Fibroblast of lung (primary cell): ENCODE results near the gene TRIM37. TPM values are rescaled to one million over a fixed set of nuclear protein-coding genes. Genes with fewer than 3 reads are reported as not detected.

Source experiments
- DNase-seq, 2 donors: peaks; one replicate each; pipeline versions ENCODE4 v3.0.0 to v3.0.0-alpha.2; 2010; ENCODE audit warnings: low read depth in 2 of 2
- H2AFZ ChIP-seq: 2 replicates; pipeline ENCODE4 v1.5.1; 2012; ENCODE audit warnings: low read length, control low read depth, inconsistent platforms
- H3K27ac ChIP-seq: 2 replicates; pipeline ENCODE4 v1.5.1; 2011; ENCODE audit warnings: low read length, control low read depth; ENCODE audit not compliant: insufficient read depth
- H3K27me3 ChIP-seq: 2 replicates; pipeline ENCODE4 v1.5.1; 2011; ENCODE audit warnings: mild to moderate bottlenecking, low read length; ENCODE audit not compliant: control insufficient read depth, insufficient read depth
- H3K36me3 ChIP-seq: 2 replicates; pipeline ENCODE4 v1.5.1; 2011; ENCODE audit warnings: low read length; ENCODE audit not compliant: control insufficient read depth, insufficient read depth
- H3K4me1 ChIP-seq: 2 replicates; pipeline ENCODE4 v1.5.1; 2011; ENCODE audit warnings: low read length; ENCODE audit not compliant: control insufficient read depth, insufficient read depth; ENCODE audit errors: extremely low read depth
- H3K4me2 ChIP-seq: 2 replicates; pipeline ENCODE4 v1.5.1; 2011; ENCODE audit warnings: low read length, control low read depth; ENCODE audit not compliant: insufficient read depth; ENCODE audit errors: extremely low read depth
- H3K4me3 ChIP-seq, 4 experiments: fragments of 200-600 bp in 1 of 4; sonication (generic) in 1 of 4; replicated peaks in 1 of 4; 2 replicates each; pipeline ENCODE4 v1.5.1; 2011 to 2016; ENCODE audit warnings: low read length in 4 of 4, low read depth in 3 of 4, mild to moderate bottlenecking in 3 of 4, control low read depth in 2 of 4, inconsistent platforms in 1 of 4, mixed read lengths in 1 of 4; ENCODE audit not compliant: insufficient read depth in 1 of 4; ENCODE audit errors: control extremely low read depth in 1 of 4
- H3K79me2 ChIP-seq: 2 replicates; pipeline ENCODE4 v1.5.1; 2012; ENCODE audit warnings: mild to moderate bottlenecking, low read length, inconsistent platforms; ENCODE audit not compliant: control insufficient read depth, insufficient read depth
- H3K9ac ChIP-seq: 2 replicates; pipeline ENCODE4 v1.5.1; 2011; ENCODE audit warnings: mild to moderate bottlenecking, low read length, control low read depth; ENCODE audit not compliant: insufficient read depth
- H3K9me3 ChIP-seq: 2 replicates; pipeline ENCODE4 v1.5.1; 2012; ENCODE audit warnings: low read depth, low read length; ENCODE audit not compliant: control insufficient read depth, insufficient read depth
- H4K20me1 ChIP-seq: 2 replicates; pipeline ENCODE4 v1.5.1; 2011; ENCODE audit warnings: low read length; ENCODE audit not compliant: control insufficient read depth, insufficient read depth; ENCODE audit errors: extremely low read depth
- EZH2 ChIP-seq: IDR thresholded peaks from 2 replicates; pipeline ENCODE4 v1.5.1; 2012; ENCODE audit warnings: low read length, control low read depth, mild to moderate bottlenecking; ENCODE audit errors: missing control alignments
- polyA plus RNA-seq, 2 donors: library from polyadenylated mRNA; depleted of rRNA in 1 of 2; stranded (reverse) in 1 of 2; unstranded in 1 of 2; fragments of >200 nt; gene quantifications; 2 replicates each; pipeline ENCODE4 v1.2.1, GENCODE V29; 2011 to 2012; ENCODE audit warnings: missing spikeins in 1 of 2
- total RNA-seq: library from RNA; depleted of rRNA; stranded (reverse); fragments of >200 nt; gene quantifications from 2 replicates; pipeline ENCODE4 v1.2.1, GENCODE V29; 2014
- TF ChIP-seq, protein P1 (sequence below), 2 donors: IDR thresholded peaks in 1 of 2; conservative IDR thresholded peaks in 1 of 2; 1 replicate in 1 of 2; 2 replicates in 1 of 2; pipeline ENCODE4 v1.5.1; 2011 to 2012; ENCODE audit warnings: low read length in 2 of 2, control low read depth in 1 of 2, inconsistent platforms in 1 of 2, low read depth in 1 of 2, mild to moderate bottlenecking in 1 of 2

TRIM37 gene
- total and polyA plus RNA-seq, 2 donors (not counting 1 experiment from before 2014, with no cell fraction given), result 29.3 to 55.3 TPM

DNA sequence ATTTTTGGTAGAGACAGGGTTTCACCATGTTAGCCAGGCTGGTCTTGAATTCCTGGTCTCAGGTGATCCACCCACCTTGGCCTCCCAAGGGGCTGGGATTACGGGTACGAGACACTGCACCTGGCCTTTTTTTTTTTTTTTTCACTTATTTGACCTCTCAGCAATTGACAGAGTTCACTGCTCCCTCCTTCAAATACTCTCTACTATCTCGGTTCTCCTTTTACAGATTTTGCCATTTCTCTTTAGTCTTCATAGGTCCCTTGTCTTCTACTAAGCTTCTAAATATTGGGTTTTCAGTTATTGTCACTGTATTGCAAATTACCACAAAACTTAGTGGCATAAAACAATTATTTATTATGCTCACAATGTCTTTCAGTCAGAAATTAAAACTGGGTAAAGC lies 159.3 kb downstream of the TRIM37 start:
- no peak overlapping the region for H3K4me2 ChIP-seq
- H2AFZ ChIP-seq, result no peak overlapping the region
- TF ChIP-seq EZH2, result no peak
- TF ChIP-seq, protein P1, sequence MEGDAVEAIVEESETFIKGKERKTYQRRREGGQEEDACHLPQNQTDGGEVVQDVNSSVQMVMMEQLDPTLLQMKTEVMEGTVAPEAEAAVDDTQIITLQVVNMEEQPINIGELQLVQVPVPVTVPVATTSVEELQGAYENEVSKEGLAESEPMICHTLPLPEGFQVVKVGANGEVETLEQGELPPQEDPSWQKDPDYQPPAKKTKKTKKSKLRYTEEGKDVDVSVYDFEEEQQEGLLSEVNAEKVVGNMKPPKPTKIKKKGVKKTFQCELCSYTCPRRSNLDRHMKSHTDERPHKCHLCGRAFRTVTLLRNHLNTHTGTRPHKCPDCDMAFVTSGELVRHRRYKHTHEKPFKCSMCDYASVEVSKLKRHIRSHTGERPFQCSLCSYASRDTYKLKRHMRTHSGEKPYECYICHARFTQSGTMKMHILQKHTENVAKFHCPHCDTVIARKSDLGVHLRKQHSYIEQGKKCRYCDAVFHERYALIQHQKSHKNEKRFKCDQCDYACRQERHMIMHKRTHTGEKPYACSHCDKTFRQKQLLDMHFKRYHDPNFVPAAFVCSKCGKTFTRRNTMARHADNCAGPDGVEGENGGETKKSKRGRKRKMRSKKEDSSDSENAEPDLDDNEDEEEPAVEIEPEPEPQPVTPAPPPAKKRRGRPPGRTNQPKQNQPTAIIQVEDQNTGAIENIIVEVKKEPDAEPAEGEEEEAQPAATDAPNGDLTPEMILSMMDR (conservative IDR thresholded peaks at IDR 0.05 in 1 of 2, IDR thresholded peaks at IDR 0.05 in 1 of 2; ENCODE audit: low read depth in 1 of 2, low read length in 2 of 2), result no peak
- no peaks in the 10 kb centered on the region for H3K9me3 ChIP-seq
- no peak overlapping the region for H3K4me3 ChIP-seq
- no peak overlapping the region for H3K9ac ChIP-seq
- no peaks in the 10 kb centered on the region for H3K79me2 ChIP-seq
- no peaks in the 10 kb centered on the region for H3K4me1 ChIP-seq
- H3K27me3 ChIP-seq, result no peaks in the 10 kb centered on the region
- H3K36me3 ChIP-seq, result no peaks in the 10 kb centered on the region
- no peak overlapping the region for H3K27ac ChIP-seq
- H4K20me1 ChIP-seq, result no peaks in the 10 kb centered on the region
- no peak for DNase-seq

DNA sequence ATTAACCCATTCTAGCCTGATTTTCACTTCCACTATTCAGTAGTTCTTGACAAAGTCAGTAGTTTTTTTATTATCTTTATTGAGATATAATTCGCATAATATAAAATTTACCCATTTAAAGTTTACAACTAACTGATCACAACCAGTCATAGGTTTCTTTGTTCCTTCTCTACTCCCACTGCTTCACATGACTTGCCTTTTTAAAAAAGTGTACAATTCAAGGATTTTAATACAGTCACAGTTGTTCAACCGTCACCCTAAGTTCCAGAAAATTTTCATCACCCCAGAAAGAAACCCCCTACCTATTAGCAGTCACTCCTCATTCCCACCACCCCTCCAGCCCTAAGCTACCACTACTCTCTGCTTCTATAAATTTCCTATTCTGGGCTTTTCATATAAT lies 162.5 kb downstream of the TRIM37 start:
- Histone ChIP-seq H3K4me1 (no peaks in the 10 kb centered on the region), H2AFZ (no peak overlapping the region), H3K27me3 (no peaks in the 10 kb centered on the region), H3K79me2 (no peaks in the 10 kb centered on the region), H3K9ac (no peak overlapping the region), H3K4me2 (no peak overlapping the region), H3K9me3 (no peaks in the 10 kb centered on the region), H3K4me3 (no peak overlapping the region), H3K36me3 (no peaks in the 10 kb centered on the region), H3K27ac (no peak overlapping the region), H4K20me1 (no peaks in the 10 kb centered on the region)
- no peak for TF ChIP-seq EZH2
- TF ChIP-seq, protein P1 (conservative IDR thresholded peaks at IDR 0.05 in 1 of 2, IDR thresholded peaks at IDR 0.05 in 1 of 2; ENCODE audit: low read depth in 1 of 2, low read length in 2 of 2), result no peak
- no peak for DNase-seq

DNA sequence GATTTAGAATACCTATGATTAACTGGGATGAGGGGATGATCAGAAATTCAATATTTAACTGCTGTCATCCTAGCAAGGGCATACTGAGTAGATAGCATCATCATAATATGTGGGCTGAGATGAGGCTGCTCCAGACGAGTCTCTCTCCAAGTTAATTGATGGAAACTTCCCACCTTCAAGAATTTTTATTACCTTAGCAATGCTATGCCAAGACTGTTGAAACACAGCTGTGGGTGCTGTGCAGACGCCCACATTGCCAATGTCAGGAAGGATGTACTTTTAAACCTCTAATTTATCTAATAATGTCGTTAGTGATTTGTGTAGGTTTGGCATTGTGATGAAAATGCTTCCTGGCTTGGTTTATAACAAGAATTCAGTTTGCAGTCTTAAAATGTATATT lies 170.4 kb downstream of the TRIM37 start:
- H3K4me3 ChIP-seq, result no peak overlapping the region
- H3K4me2 ChIP-seq, result no peak overlapping the region
- no peak for DNase-seq
- no peaks in the 10 kb centered on the region for H3K36me3 ChIP-seq
- no peaks in the 10 kb centered on the region for H3K27me3 ChIP-seq
- H3K9ac ChIP-seq, result no peak overlapping the region
- no peaks in the 10 kb centered on the region for H4K20me1 ChIP-seq
- no peaks in the 10 kb centered on the region for H3K4me1 ChIP-seq
- no peak overlapping the region for H2AFZ ChIP-seq
- no peaks in the 10 kb centered on the region for H3K79me2 ChIP-seq
- TF ChIP-seq, protein P1 (conservative IDR thresholded peaks at IDR 0.05 in 1 of 2, IDR thresholded peaks at IDR 0.05 in 1 of 2; ENCODE audit: low read depth in 1 of 2, low read length in 2 of 2), result no peak
- no peak for TF ChIP-seq EZH2
- H3K27ac ChIP-seq, result no peak overlapping the region
- H3K9me3 ChIP-seq, result no peaks in the 10 kb centered on the region
